IMR-90 (cell line): ENCODE results near the gene CLEC4M.

Source experiments
- BHLHE40 ChIP-seq: fragments of 150-350 bp; IDR thresholded peaks from 2 replicates; pipeline ENCODE4 v1.6.1; 2016; ENCODE audit warnings: mild to moderate bottlenecking, low read depth, low read length
- CEBPB ChIP-seq: IDR thresholded peaks from 2 replicates; pipeline ENCODE4 v1.6.1; 2012; ENCODE audit warnings: low read depth, low read length, improper control_type of control experiment
- CTCF ChIP-seq: conservative IDR thresholded peaks from 2 replicates; pipeline ENCODE4 v1.5.1; 2012; ENCODE audit warnings: mild to moderate bottlenecking, low read depth, low read length, improper control_type of control experiment
- ELK1 ChIP-seq: fragments of 150-350 bp; IDR thresholded peaks from 2 replicates; pipeline ENCODE4 v1.6.1; 2016; ENCODE audit warnings: low read depth, mild to moderate bottlenecking, low read length, moderate library complexity, borderline replicate concordance
- MAZ ChIP-seq: IDR thresholded peaks from 2 replicates; pipeline ENCODE4 v1.6.1; 2012; ENCODE audit warnings: low read depth, mild to moderate bottlenecking, low read length, improper control_type of control experiment, moderate library complexity, borderline replicate concordance
- POLR2A ChIP-seq: IDR thresholded peaks from 2 replicates; pipeline ENCODE4 v1.6.1; 2012; ENCODE audit warnings: mild to moderate bottlenecking, low read depth, low read length
- RAD21 ChIP-seq: IDR thresholded peaks from 2 replicates; pipeline ENCODE4 v1.6.1; 2012; ENCODE audit warnings: low read length, improper control_type of control experiment
- RCOR1 ChIP-seq: IDR thresholded peaks from 2 replicates; pipeline ENCODE4 v1.6.1; 2012; ENCODE audit warnings: mild to moderate bottlenecking, low read length, improper control_type of control experiment; ENCODE audit not compliant: insufficient replicate concordance
- RFX5 ChIP-seq: IDR thresholded peaks from 2 replicates; pipeline ENCODE4 v1.8.0; 2012; ENCODE audit warnings: low read depth, mild to moderate bottlenecking, low read length, moderate library complexity
- USF2 ChIP-seq: fragments of 150-350 bp; IDR thresholded peaks from 2 replicates; pipeline ENCODE4 v1.6.1; 2017; ENCODE audit warnings: mild to moderate bottlenecking, antibody characterized with exemption, low read length, low read depth

- no peak for TF ChIP-seq CTCF
- TF ChIP-seq BHLHE40, result no peak
- TF ChIP-seq ELK1, result no peak
- no peak for TF ChIP-seq MAZ
- no peak for TF ChIP-seq POLR2A
- no peak for TF ChIP-seq USF2
- no peak for TF ChIP-seq RFX5
- no peak for TF ChIP-seq RAD21
- TF ChIP-seq RCOR1, result no peak
- TF ChIP-seq CEBPB, result peak; percentile 78
Observed at GRCh38 chr19:7734220-7735203, 28.5 kb upstream of the CLEC4M start.
